IMR-90 (cell line): ENCODE data around the gene DGKH.

Experiments
- CEBPB ChIP-seq: IDR thresholded peaks from 2 replicates; pipeline ENCODE4 v1.6.1; 2012; ENCODE audit warnings: low read depth, low read length, improper control_type of control experiment
- CTCF ChIP-seq: conservative IDR thresholded peaks from 2 replicates; pipeline ENCODE4 v1.5.1; 2012; ENCODE audit warnings: mild to moderate bottlenecking, low read depth, low read length, improper control_type of control experiment
- MXI1 ChIP-seq: IDR thresholded peaks from 2 replicates; pipeline ENCODE4 v1.6.1; 2012; ENCODE audit warnings: low read depth, mild to moderate bottlenecking, low read length, moderate library complexity, borderline replicate concordance
- POLR2A ChIP-seq: IDR thresholded peaks from 2 replicates; pipeline ENCODE4 v1.6.1; 2012; ENCODE audit warnings: mild to moderate bottlenecking, low read depth, low read length
- RCOR1 ChIP-seq: IDR thresholded peaks from 2 replicates; pipeline ENCODE4 v1.6.1; 2012; ENCODE audit warnings: mild to moderate bottlenecking, low read length, improper control_type of control experiment; ENCODE audit not compliant: insufficient replicate concordance
- RFX5 ChIP-seq: IDR thresholded peaks from 2 replicates; pipeline ENCODE4 v1.8.0; 2012; ENCODE audit warnings: low read depth, mild to moderate bottlenecking, low read length, moderate library complexity
- SMC3 ChIP-seq: fragments of 150-350 bp; IDR thresholded peaks from 2 replicates; pipeline ENCODE4 v1.6.1; 2016; ENCODE audit warnings: low read depth, mild to moderate bottlenecking, antibody characterized with exemption, low read length, moderate library complexity
- USF2 ChIP-seq: fragments of 150-350 bp; IDR thresholded peaks from 2 replicates; pipeline ENCODE4 v1.6.1; 2017; ENCODE audit warnings: mild to moderate bottlenecking, antibody characterized with exemption, low read length, low read depth

GRCh38 chr13:42151781-42152180, 103.3 kb downstream of the DGKH start:
- TF ChIP-seq POLR2A, result no peak
- no peak for TF ChIP-seq RFX5
- TF ChIP-seq CTCF, result no peak
- no peak for TF ChIP-seq MXI1
- no peak for TF ChIP-seq USF2
- TF ChIP-seq SMC3, result no peak
- TF ChIP-seq CEBPB, result no peak
- TF ChIP-seq RCOR1, result no peak
